HEK293 (cell line): ENCODE results near the gene SCNN1A.

Source experiments
- CTCF ChIA-PET: fragments of 350-600 bp; formaldehyde crosslinking; extraction: SDS; loops from one replicate; lab custom pipeline; 2021; ENCODE audit warnings: antibody characterized with exemption; lab: Yijun Ruan, JAX
- POLR2A ChIA-PET: fragments of 300-600 bp; formaldehyde crosslinking; extraction: SDS; loops from one replicate; lab custom pipeline; 2020; ENCODE audit warnings: antibody characterized with exemption, inconsistent platforms; lab: Yijun Ruan, JAX
- H3K27ac ChIP-seq: fragments of 200-500 bp; sonication (Bioruptor generic); 2 replicates; pipeline ENCODE4 v1.5.1; 2014; ENCODE audit warnings: low read depth, low read length, control low read depth, inconsistent platforms; ENCODE audit errors: extremely low read depth
- H3K36me3 ChIP-seq, 2 experiments: fragments of 200-500 bp in 1 of 2; sonication (Bioruptor generic) in 1 of 2; 1 replicate in 1 of 2; 2 replicates in 1 of 2; pipeline ENCODE4 v1.5.1; 2014 to 2017; ENCODE audit warnings: inconsistent platforms in 2 of 2, low read length in 2 of 2; ENCODE audit not compliant: control insufficient read depth in 2 of 2, insufficient read depth in 1 of 2
- H3K4me1 ChIP-seq: fragments of 200-500 bp; sonication (Bioruptor generic); 2 replicates; pipeline ENCODE4 v1.5.1; 2014; ENCODE audit warnings: mild to moderate bottlenecking, low read length, inconsistent platforms; ENCODE audit not compliant: control insufficient read depth, insufficient read depth
- H3K4me3 ChIP-seq: 2 replicates; pipeline ENCODE4 v1.5.1; 2011; ENCODE audit warnings: low read depth, mild to moderate bottlenecking, control low read depth, low read length, moderate library complexity
- H3K9me3 ChIP-seq: fragments of 200-500 bp; sonication (Bioruptor generic); 2 replicates; pipeline ENCODE4 v1.5.1; 2014; ENCODE audit warnings: low read depth, low read length, inconsistent platforms; ENCODE audit not compliant: control insufficient read depth, insufficient read depth
- HIC1 ChIP-seq: fragments of 450-650 bp; formaldehyde crosslinking; IDR thresholded peaks from 2 replicates; pipeline ENCODE4 v1.5.1; 2016; ENCODE audit warnings: missing biosample characterization, missing genetic modification characterization
- PRDM1 ChIP-seq: fragments of 450-650 bp; formaldehyde crosslinking; IDR thresholded peaks from 2 replicates; pipeline ENCODE4; 2016; ENCODE audit warnings: missing biosample characterization, missing genetic modification characterization
- RBAK ChIP-seq: fragments of 450-650 bp; formaldehyde crosslinking; IDR thresholded peaks from 2 replicates; pipeline ENCODE4 v1.5.1; 2016; ENCODE audit warnings: missing biosample characterization, missing genetic modification characterization
- ZBTB21 ChIP-seq: fragments of 450-650 bp; formaldehyde crosslinking; IDR thresholded peaks from 2 replicates; pipeline ENCODE4 v1.5.1; 2017; ENCODE audit warnings: missing biosample characterization, missing genetic modification characterization
- ZFP69B ChIP-seq: fragments of 450-650 bp; formaldehyde crosslinking; IDR thresholded peaks from 2 replicates; pipeline ENCODE4 v1.5.1; 2016; ENCODE audit warnings: missing biosample characterization, missing genetic modification characterization
- ZNF132 ChIP-seq: fragments of 450-650 bp; formaldehyde crosslinking; IDR thresholded peaks from 2 replicates; pipeline ENCODE4 v1.5.1; 2017; ENCODE audit warnings: missing biosample characterization, missing genetic modification characterization, borderline replicate concordance
- ZNF140 ChIP-seq: fragments of 450-650 bp; formaldehyde crosslinking; IDR thresholded peaks from 2 replicates; pipeline ENCODE4 v1.5.1; 2016; ENCODE audit warnings: missing biosample characterization, missing genetic modification characterization
- ZNF169 ChIP-seq: fragments of 450-650 bp; formaldehyde crosslinking; IDR thresholded peaks from 2 replicates; pipeline ENCODE4 v1.5.1; 2016; ENCODE audit warnings: missing biosample characterization, missing genetic modification characterization
- ZNF184 ChIP-seq: fragments of 450-650 bp; IDR thresholded peaks from 2 replicates; pipeline ENCODE4 v1.5.1; 2018; ENCODE audit warnings: missing biosample characterization, mild to moderate bottlenecking, missing genetic modification characterization
- ZNF398 ChIP-seq: fragments of 450-650 bp; formaldehyde crosslinking; IDR thresholded peaks from 2 replicates; pipeline ENCODE4 v1.5.1; 2017; ENCODE audit warnings: missing biosample characterization, missing genetic modification characterization
- ZNF555 ChIP-seq: fragments of 450-650 bp; formaldehyde crosslinking; conservative IDR thresholded peaks from 2 replicates; pipeline ENCODE4 v1.5.1; 2017; ENCODE audit warnings: missing biosample characterization, mild to moderate bottlenecking, missing genetic modification characterization, inconsistent platforms
- ZNF558 ChIP-seq: fragments of 450-650 bp; formaldehyde crosslinking; IDR thresholded peaks from 2 replicates; pipeline ENCODE4 v1.5.1; 2016; ENCODE audit warnings: missing biosample characterization, missing genetic modification characterization
- ZNF585B ChIP-seq: fragments of 450-650 bp; formaldehyde crosslinking; IDR thresholded peaks from 2 replicates; pipeline ENCODE4 v1.5.1; 2016; ENCODE audit warnings: missing biosample characterization, missing genetic modification characterization
- ZNF621 ChIP-seq: fragments of 450-650 bp; formaldehyde crosslinking; IDR thresholded peaks from 2 replicates; pipeline ENCODE4 v1.5.1; 2017; ENCODE audit warnings: missing biosample characterization, missing genetic modification characterization
- ZNF629 ChIP-seq: fragments of 450-650 bp; formaldehyde crosslinking; IDR thresholded peaks from 2 replicates; pipeline ENCODE4 v1.5.1; 2017; ENCODE audit warnings: missing biosample characterization, missing genetic modification characterization
- ZNF76 ChIP-seq: fragments of 450-650 bp; formaldehyde crosslinking; IDR thresholded peaks from 2 replicates; pipeline ENCODE4; 2016; ENCODE audit warnings: low read depth, missing biosample characterization, missing genetic modification characterization, borderline replicate concordance
- ZSCAN30 ChIP-seq: fragments of 450-650 bp; IDR thresholded peaks from 2 replicates; pipeline ENCODE4 v1.5.1; 2018; ENCODE audit warnings: missing biosample characterization, mild to moderate bottlenecking, missing genetic modification characterization, moderate library complexity
- TF ChIP-seq, protein P1 (sequence below): fragments of 450-650 bp; formaldehyde crosslinking; conservative IDR thresholded peaks from 2 replicates; pipeline ENCODE4 v1.5.1; 2016; ENCODE audit warnings: low read depth, missing biosample characterization, missing genetic modification characterization
- TF ChIP-seq, protein P2 (sequence below): fragments of 450-650 bp; formaldehyde crosslinking; IDR thresholded peaks from 2 replicates; pipeline ENCODE4 v1.5.1; 2016; ENCODE audit warnings: missing biosample characterization, missing genetic modification characterization

The SCNN1A gene

GRCh38 chr12:6306599-6307220 lies 68.7 kb downstream of the SCNN1A start:
- ChIA-PET POLR2A (interaction anchor here (1.9 kb wide), 1 partner anchor 227 kb away, joined by 6 read pairs; the partner anchor contains the start of gene GAPDH), CTCF (interaction anchor here (0.7 to 1.0 kb wide), 5 partner anchors 9 to 930 kb away, joined by 3 to 5 read pairs (median 3); no protein-coding TSS in a partner anchor)

DNA sequence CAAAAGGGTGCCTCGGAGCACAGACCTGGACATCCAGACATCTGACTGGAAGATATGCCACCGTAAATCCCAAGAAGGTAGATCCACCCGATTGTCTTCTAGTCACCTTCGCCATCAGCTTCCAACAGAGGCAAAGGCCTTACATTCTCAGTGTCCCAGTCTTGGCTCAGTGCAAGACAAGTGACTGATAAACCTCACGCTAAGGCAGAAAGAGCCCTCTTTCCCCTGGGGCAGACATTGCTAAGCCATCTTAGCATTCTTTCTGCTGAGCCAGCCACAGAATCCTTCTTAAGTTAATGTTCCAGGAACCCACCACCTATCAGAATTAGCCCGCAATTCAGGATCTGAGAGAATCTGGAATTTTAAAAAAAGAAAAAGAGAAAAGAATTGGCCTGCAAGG lies 69.2 kb downstream of the SCNN1A start:
- H3K4me3 ChIP-seq = no peak overlapping the region
- ChIA-PET POLR2A (no interaction called here), CTCF (interaction anchor here (0.7 to 1.0 kb wide), 2 partner anchors 10 to 930 kb away, joined by 3 to 4 read pairs; no protein-coding TSS in a partner anchor)
- H3K4me1 ChIP-seq = no peaks in the 10 kb centered on the region
- H3K36me3 ChIP-seq = no peaks in the 10 kb centered on the region
- TF ChIP-seq ZNF558 = 0 out of 2 replicates have a peak, but pooled peaks have one; percentile 17
- TF ChIP-seq, protein P1, sequence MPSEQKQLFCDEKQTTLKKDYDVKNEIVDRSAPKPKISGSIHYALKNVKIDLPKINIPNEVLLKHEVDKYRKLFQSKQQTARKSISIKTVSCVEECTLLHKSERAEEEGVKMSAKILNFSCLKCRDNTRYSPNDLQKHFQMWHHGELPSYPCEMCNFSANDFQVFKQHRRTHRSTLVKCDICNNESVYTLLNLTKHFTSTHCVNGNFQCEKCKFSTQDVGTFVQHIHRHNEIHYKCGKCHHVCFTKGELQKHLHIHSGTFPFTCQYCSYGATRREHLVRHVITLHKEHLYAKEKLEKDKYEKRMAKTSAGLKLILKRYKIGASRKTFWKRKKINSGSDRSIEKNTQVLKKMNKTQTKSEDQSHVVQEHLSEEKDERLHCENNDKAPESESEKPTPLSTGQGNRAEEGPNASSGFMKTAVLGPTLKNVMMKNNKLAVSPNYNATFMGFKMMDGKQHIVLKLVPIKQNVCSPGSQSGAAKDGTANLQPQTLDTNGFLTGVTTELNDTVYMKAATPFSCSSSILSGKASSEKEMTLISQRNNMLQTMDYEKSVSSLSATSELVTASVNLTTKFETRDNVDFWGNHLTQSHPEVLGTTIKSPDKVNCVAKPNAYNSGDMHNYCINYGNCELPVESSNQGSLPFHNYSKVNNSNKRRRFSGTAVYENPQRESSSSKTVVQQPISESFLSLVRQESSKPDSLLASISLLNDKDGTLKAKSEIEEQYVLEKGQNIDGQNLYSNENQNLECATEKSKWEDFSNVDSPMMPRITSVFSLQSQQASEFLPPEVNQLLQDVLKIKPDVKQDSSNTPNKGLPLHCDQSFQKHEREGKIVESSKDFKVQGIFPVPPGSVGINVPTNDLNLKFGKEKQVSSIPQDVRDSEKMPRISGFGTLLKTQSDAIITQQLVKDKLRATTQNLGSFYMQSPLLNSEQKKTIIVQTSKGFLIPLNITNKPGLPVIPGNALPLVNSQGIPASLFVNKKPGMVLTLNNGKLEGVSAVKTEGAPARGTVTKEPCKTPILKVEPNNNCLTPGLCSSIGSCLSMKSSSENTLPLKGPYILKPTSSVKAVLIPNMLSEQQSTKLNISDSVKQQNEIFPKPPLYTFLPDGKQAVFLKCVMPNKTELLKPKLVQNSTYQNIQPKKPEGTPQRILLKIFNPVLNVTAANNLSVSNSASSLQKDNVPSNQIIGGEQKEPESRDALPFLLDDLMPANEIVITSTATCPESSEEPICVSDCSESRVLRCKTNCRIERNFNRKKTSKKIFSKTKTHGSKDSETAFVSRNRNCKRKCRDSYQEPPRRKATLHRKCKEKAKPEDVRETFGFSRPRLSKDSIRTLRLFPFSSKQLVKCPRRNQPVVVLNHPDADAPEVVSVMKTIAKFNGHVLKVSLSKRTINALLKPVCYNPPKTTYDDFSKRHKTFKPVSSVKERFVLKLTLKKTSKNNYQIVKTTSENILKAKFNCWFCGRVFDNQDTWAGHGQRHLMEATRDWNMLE = no peak
- TF ChIP-seq, all 188 proteins: peak for 1
- Histone ChIP-seq H3K27ac (no peak overlapping the region), H3K9me3 (no peaks in the 10 kb centered on the region)

More at GRCh38 chr12:6306599-6307220, 68.7 kb downstream of the SCNN1A start:
- Histone ChIP-seq H3K9me3 (no peaks in the 10 kb centered on the region), H3K4me3 (no peak overlapping the region), H3K4me1 (no peaks in the 10 kb centered on the region), H3K27ac (no peak overlapping the region), H3K36me3 (no peaks in the 10 kb centered on the region)
- TF ChIP-seq ZNF132 (tag by site-specific recombination) (no peak), ZNF140 (tag by site-specific recombination) (no peak), ZBTB21 (tag by site-specific recombination) (no peak), PRDM1 (tag by site-specific recombination) (no peak), ZNF585B (tag by site-specific recombination) (no peak), ZFP69B (tag by site-specific recombination) (no peak), ZNF76 (tag by site-specific recombination) (no peak), ZNF184 (no peak), ZNF555 (tag by site-specific recombination) (no peak)
- TF ChIP-seq, protein P2, sequence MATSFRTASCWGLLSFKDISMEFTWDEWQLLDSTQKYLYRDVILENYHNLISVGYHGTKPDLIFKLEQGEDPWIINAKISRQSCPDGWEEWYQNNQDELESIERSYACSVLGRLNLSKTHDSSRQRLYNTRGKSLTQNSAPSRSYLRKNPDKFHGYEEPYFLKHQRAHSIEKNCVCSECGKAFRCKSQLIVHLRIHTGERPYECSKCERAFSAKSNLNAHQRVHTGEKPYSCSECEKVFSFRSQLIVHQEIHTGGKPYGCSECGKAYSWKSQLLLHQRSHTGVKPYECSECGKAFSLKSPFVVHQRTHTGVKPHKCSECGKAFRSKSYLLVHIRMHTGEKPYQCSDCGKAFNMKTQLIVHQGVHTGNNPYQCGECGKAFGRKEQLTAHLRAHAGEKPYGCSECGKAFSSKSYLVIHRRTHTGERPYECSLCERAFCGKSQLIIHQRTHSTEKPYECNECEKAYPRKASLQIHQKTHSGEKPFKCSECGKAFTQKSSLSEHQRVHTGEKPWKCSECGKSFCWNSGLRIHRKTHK (tag by site-specific recombination) = no peak

DNA sequence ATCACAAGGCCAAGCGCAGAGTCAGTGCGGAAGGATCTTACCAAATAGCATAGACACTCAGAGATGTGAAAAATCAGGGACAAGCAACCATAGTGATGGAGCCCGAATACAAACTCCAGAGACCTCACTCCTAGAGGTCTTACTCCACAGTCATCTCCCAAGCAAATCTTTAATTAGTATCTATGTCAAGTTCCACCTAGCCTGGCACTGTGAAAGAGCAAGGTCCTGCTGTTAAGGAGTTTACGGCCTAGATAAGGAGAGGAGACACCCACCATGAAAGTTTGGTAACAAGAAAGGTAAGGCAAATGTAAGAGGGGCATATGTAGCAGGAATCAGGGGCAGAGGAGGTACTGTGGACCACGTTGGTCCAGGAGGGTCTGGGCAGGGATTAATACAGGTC lies 72.3 kb downstream of the SCNN1A start:
- H3K4me3 ChIP-seq = no peak overlapping the region
- H3K27ac ChIP-seq = no peak overlapping the region
- ChIA-PET CTCF (interaction anchor here (0.6 to 0.7 kb wide), 2 partner anchors 50 to 350 kb away, joined by 5 to 11 read pairs; no protein-coding TSS in a partner anchor), POLR2A (interaction anchor here (0.6 to 1.5 kb wide), 5 partner anchors 14 to 168 kb away, joined by 3 to 7 read pairs (median 3); partner anchors contain the start of gene VAMP1)
- no peaks in the 10 kb centered on the region for H3K9me3 ChIP-seq
- no peaks in the 10 kb centered on the region for H3K36me3 ChIP-seq
- no peaks in the 10 kb centered on the region for H3K4me1 ChIP-seq
- TF ChIP-seq ZNF629 (tag by site-specific recombination) (no peak), ZSCAN30 (tag by site-specific recombination) (no peak), ZNF169 (tag by site-specific recombination) (no peak), RBAK (no peak), HIC1 (tag by site-specific recombination) (no peak), ZNF398 (no peak), ZNF621 (tag by site-specific recombination) (no peak), ZNF76 (tag by site-specific recombination) (no peak)
